ENCODE results near the gene HS6ST2. TPM values are rescaled to one million over a fixed set of nuclear protein-coding genes. Genes with fewer than 3 reads are reported as not detected.

The HS6ST2 gene
- total and polyA plus RNA-seq, 2 donors from 2014 or later, result 2.0 to 11.9 TPM

DNA sequence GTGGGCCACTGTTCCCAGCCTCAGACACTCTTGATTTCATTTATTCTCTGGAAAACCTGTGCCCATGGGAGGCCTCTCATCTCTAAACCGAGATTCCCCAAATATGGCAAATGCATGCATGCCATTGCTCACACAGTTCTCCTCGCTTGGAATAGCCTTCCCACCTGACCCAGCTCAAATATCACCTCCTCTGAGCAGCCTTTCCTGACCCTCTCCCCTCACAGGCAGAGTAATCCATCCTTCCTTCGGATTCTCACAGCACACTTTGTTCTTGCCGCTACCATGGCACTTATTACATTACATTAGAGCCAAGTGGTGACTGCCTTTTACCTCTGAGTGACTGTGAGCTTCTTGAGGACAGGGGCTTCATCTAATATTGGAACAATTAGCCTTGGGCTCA is 209.5 kb downstream of the HS6ST2 start:
- intact Hi-C loops (cut with DNase I), result no loop called here
- DNase-seq (no peak), FAIRE-seq (no peak)
- Histone ChIP-seq H3K9me3 (ENCODE audit: control insufficient read depth in 2 of 3, insufficient read depth in 1 of 3, low read length in 3 of 3) (no peaks in the 10 kb centered on the region), H3K36me3 (ENCODE audit: control insufficient read depth in 2 of 3, insufficient read depth in 3 of 3, low read length in 3 of 3) (no peaks in the 10 kb centered on the region), H3K27me3 (ENCODE audit: control insufficient read depth, insufficient read depth, low read length) (no peaks in the 10 kb centered on the region), H3K4me3 (ENCODE audit: low read length in 3 of 3) (no peak overlapping the region), H3K27ac (ENCODE audit: low read depth in 2 of 2, low read length in 2 of 2) (no peak overlapping the region), H3K9ac (ENCODE audit: low read length in 3 of 3) (no peak overlapping the region), H3K4me1 (ENCODE audit: control insufficient read depth in 2 of 3, insufficient read depth in 2 of 3, low read depth in 1 of 3, low read length in 3 of 3) (no peaks in the 10 kb centered on the region)
- TF ChIP-seq, protein P1, sequence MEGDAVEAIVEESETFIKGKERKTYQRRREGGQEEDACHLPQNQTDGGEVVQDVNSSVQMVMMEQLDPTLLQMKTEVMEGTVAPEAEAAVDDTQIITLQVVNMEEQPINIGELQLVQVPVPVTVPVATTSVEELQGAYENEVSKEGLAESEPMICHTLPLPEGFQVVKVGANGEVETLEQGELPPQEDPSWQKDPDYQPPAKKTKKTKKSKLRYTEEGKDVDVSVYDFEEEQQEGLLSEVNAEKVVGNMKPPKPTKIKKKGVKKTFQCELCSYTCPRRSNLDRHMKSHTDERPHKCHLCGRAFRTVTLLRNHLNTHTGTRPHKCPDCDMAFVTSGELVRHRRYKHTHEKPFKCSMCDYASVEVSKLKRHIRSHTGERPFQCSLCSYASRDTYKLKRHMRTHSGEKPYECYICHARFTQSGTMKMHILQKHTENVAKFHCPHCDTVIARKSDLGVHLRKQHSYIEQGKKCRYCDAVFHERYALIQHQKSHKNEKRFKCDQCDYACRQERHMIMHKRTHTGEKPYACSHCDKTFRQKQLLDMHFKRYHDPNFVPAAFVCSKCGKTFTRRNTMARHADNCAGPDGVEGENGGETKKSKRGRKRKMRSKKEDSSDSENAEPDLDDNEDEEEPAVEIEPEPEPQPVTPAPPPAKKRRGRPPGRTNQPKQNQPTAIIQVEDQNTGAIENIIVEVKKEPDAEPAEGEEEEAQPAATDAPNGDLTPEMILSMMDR (IDR thresholded peaks at IDR 0.05; ENCODE audit: borderline replicate concordance, extremely low read depth, insufficient read depth), result no peak

DNA sequence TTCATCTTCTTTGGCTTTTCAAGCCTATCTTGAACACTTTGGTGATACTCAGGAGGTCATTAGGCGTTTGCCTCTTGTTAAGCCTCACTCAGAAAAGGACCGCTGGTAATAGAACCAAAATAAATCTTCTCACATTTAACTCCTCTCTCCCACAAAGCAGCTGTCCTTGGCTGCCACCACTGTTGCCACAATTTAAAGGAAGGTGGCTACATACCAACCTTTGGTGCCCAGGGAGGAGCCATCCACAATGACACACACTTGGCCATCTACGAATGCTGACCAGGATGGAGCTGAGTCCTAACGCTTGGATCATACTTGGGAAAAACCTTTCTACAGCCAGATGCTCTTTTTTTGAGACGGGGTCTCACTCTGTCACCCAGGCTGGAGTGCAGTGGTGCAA is 210.2 kb downstream of the HS6ST2 start:
- Histone ChIP-seq H3K36me3 (ENCODE audit: control insufficient read depth in 2 of 3, insufficient read depth in 3 of 3, low read length in 3 of 3) (no peaks in the 10 kb centered on the region), H3K9me3 (ENCODE audit: control insufficient read depth in 2 of 3, insufficient read depth in 1 of 3, low read length in 3 of 3) (no peaks in the 10 kb centered on the region), H3K4me3 (ENCODE audit: low read length in 3 of 3) (no peak overlapping the region), H3K27ac (ENCODE audit: low read depth in 2 of 2, low read length in 2 of 2) (no peak overlapping the region), H3K4me1 (ENCODE audit: control insufficient read depth in 2 of 3, insufficient read depth in 2 of 3, low read depth in 1 of 3, low read length in 3 of 3) (no peaks in the 10 kb centered on the region), H3K9ac (ENCODE audit: low read length in 3 of 3) (no peak overlapping the region), H3K27me3 (ENCODE audit: control insufficient read depth, insufficient read depth, low read length) (no peaks in the 10 kb centered on the region)
- TF ChIP-seq, protein P1 (IDR thresholded peaks at IDR 0.05; ENCODE audit: borderline replicate concordance, extremely low read depth, insufficient read depth), result no peak
- intact Hi-C loops (cut with DNase I), result no loop called here
- FAIRE-seq, result no peak
- no peak for DNase-seq

DNA sequence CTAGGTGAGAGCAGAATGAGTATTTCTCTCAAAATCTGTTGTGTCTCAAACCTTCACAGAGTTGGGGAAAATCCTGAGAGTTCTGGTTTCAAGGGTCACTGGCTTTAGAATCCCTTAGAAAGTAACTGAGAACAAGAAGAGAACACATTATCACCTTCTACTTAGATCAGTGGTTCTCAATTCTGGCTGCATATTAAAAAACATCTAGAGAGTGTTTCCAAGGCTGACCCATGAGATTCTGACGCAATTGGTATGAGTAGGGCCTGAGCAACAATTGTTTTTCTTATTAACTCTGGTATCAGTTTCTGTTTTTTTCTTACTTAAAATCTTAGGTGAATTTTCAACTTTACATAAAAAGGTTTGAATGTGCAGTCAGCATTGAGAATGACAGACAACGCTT is 212.8 kb downstream of the HS6ST2 start:
- no peak overlapping the region for H3K4me3 ChIP-seq (ENCODE audit: low read length in 3 of 3)
- TF ChIP-seq, protein P1 (IDR thresholded peaks at IDR 0.05; ENCODE audit: borderline replicate concordance, extremely low read depth, insufficient read depth), result no peak
- no peaks in the 10 kb centered on the region for H3K9me3 ChIP-seq (ENCODE audit: control insufficient read depth in 2 of 3, insufficient read depth in 1 of 3, low read length in 3 of 3)
- H3K9ac ChIP-seq (ENCODE audit: low read length in 3 of 3), result no peak overlapping the region
- no peaks in the 10 kb centered on the region for H3K36me3 ChIP-seq (ENCODE audit: control insufficient read depth in 2 of 3, insufficient read depth in 3 of 3, low read length in 3 of 3)
- DNase-seq (no peak), FAIRE-seq (no peak)
- H3K4me1 ChIP-seq (ENCODE audit: control insufficient read depth in 2 of 3, insufficient read depth in 2 of 3, low read depth in 1 of 3, low read length in 3 of 3), result no peaks in the 10 kb centered on the region
- intact Hi-C loops (cut with DNase I), result no loop called here
- no peaks in the 10 kb centered on the region for H3K27me3 ChIP-seq (ENCODE audit: control insufficient read depth, insufficient read depth, low read length)
- H3K27ac ChIP-seq (ENCODE audit: low read depth in 2 of 2, low read length in 2 of 2), result no peak overlapping the region

DNA sequence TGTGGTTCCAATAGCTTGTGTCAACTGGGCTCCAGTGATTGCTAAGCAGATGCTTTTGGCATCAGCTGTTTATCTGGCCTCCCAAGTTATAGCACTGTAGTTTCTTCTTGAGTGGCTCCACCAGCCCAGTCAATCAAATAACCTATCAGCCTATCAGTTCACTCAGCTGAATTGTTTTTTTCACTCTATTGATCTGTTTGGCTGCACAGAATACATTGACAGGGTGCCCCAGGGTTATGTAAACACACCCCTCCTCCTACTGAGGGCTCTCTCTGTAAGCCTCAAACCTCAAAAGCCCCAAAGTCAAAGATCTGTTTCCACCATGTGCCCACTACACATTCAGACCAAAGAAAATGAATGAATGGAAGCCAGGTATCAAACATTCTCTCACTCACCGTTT is 214.0 kb downstream of the HS6ST2 start:
- Histone ChIP-seq H3K36me3 (ENCODE audit: control insufficient read depth in 2 of 3, insufficient read depth in 3 of 3, low read length in 3 of 3) (no peaks in the 10 kb centered on the region), H3K27me3 (ENCODE audit: control insufficient read depth, insufficient read depth, low read length) (no peaks in the 10 kb centered on the region), H3K4me3 (ENCODE audit: low read length in 3 of 3) (no peak overlapping the region), H3K9me3 (ENCODE audit: control insufficient read depth in 2 of 3, insufficient read depth in 1 of 3, low read length in 3 of 3) (no peaks in the 10 kb centered on the region), H3K9ac (ENCODE audit: low read length in 3 of 3) (no peak overlapping the region), H3K27ac (ENCODE audit: low read depth in 2 of 2, low read length in 2 of 2) (no peak overlapping the region), H3K4me1 (ENCODE audit: control insufficient read depth in 2 of 3, insufficient read depth in 2 of 3, low read depth in 1 of 3, low read length in 3 of 3) (no peaks in the 10 kb centered on the region)
- TF ChIP-seq, protein P1 (IDR thresholded peaks at IDR 0.05; ENCODE audit: borderline replicate concordance, extremely low read depth, insufficient read depth), result no peak
- no peak for FAIRE-seq
- intact Hi-C loops (cut with DNase I), result no loop called here
- no peak for DNase-seq
